Measurements from ENCODE around the gene RBM7.

DNA sequence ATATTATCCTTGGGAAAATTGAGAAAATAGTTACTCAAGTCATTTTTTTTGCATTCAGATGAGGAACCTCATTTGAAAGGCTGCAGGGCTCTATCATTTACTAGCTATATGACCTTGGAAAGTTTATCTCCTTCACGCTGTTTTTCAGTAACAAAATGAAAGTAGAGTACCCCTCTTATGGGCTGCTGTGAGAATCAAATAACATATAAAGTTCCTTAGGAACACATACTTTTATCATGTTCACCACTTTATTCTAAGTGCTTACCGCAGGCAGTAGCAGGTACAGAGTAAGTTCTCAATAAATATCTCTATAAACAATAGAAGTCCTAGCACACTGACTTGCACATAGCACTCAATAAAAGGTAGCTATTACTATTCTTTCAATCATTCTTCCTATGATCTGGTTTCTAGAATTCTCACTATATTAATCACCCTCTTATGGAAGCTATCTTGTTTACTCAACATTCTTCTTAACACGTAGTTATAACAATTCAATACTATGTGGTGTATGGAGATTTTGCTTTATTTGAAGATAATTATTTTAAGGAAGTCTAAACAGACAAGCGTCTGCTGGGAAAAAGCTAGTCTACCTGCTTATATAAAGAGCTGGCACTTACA lies 2.1 kb upstream of the RBM7 start:
- TF ChIP-seq CTCF (conservative IDR thresholded peaks at IDR 0.05; ENCODE audit: low read depth, low read length) (no peak), EZH2 (IDR thresholded peaks at IDR 0.05; ENCODE audit: borderline replicate concordance, low read depth, low read length, poor library complexity, severe bottlenecking) (no peak)
